Measurements from ENCODE around the gene ZC3H18.

DNA sequence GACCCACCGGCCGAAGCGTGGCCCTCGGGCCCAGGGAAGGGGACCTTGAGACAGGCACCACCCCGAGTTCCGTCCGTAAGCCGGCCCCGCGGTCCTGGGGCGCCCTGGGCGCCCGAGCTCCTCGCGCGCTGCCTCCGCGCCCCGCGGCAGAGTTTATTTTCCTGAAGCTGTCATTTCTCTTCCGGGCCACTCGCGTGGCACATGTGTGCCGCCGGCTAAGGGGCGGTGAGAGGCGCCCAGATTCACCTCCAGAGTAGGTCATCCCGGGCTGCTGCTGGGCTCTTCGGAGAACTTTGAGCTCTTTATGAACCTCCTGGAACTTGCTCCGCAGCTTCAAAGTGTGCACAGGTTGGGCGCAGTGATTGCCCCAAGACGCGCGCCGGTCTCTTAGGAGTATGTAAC is 489 bp downstream of the ZC3H18 start:
- TF ChIP-seq, protein P1, sequence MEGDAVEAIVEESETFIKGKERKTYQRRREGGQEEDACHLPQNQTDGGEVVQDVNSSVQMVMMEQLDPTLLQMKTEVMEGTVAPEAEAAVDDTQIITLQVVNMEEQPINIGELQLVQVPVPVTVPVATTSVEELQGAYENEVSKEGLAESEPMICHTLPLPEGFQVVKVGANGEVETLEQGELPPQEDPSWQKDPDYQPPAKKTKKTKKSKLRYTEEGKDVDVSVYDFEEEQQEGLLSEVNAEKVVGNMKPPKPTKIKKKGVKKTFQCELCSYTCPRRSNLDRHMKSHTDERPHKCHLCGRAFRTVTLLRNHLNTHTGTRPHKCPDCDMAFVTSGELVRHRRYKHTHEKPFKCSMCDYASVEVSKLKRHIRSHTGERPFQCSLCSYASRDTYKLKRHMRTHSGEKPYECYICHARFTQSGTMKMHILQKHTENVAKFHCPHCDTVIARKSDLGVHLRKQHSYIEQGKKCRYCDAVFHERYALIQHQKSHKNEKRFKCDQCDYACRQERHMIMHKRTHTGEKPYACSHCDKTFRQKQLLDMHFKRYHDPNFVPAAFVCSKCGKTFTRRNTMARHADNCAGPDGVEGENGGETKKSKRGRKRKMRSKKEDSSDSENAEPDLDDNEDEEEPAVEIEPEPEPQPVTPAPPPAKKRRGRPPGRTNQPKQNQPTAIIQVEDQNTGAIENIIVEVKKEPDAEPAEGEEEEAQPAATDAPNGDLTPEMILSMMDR (IDR thresholded peaks at IDR 0.05), result no peak
- no peak for TF ChIP-seq POLR2A (IDR thresholded peaks at IDR 0.05)
